Glomerular visceral epithelial cell (primary cell): ENCODE measurements around the gene BGN.

Source experiments
- DNase-seq: peaks from one replicate; pipeline ENCODE4 v3.0.0-alpha.2; 2016; ENCODE audit errors: extremely low spot score

The BGN gene

DNA sequence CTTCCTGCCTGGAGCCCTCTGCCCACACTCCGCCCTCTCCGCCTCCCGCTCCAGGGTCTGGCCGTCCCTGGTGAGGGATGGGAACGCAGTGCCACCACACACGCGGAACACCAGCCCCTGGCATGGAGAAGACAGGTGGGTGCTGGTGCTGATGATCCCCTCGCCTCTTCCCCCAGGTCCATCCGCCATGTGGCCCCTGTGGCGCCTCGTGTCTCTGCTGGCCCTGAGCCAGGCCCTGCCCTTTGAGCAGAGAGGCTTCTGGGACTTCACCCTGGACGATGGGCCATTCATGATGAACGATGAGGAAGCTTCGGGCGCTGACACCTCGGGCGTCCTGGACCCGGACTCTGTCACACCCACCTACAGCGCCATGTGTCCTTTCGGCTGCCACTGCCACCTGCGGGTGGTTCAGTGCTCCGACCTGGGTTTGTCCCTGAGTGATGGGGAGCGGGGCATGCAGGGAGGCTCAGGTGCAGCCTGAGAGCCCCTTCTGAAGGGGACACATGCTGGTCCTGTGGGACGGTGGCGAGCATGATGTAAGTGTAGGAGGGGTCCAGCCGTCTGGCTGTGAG lies 9.8 kb downstream of the BGN start:
- DNase-seq: no peak

DNA sequence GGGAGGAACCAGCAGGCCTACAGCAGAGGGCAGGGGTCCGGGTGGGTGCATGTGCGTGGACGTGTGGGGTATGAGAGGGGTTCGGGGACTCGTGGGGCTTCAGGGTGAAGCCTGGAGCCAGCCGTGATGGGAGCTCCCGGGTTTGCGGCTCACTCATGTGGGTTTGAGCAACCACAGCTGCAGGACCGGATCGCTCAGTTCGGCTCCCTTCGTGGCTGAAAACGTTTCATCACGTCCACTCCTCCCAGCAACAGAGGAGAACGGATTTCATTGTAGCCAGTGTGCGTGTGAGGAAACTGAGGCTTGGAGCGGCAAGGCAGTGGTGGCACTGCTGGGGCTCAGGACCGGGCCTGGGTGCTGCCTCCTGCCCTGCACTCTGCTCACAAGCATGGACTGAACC lies 10.6 kb downstream of the BGN start:
- no peak for DNase-seq

DNA sequence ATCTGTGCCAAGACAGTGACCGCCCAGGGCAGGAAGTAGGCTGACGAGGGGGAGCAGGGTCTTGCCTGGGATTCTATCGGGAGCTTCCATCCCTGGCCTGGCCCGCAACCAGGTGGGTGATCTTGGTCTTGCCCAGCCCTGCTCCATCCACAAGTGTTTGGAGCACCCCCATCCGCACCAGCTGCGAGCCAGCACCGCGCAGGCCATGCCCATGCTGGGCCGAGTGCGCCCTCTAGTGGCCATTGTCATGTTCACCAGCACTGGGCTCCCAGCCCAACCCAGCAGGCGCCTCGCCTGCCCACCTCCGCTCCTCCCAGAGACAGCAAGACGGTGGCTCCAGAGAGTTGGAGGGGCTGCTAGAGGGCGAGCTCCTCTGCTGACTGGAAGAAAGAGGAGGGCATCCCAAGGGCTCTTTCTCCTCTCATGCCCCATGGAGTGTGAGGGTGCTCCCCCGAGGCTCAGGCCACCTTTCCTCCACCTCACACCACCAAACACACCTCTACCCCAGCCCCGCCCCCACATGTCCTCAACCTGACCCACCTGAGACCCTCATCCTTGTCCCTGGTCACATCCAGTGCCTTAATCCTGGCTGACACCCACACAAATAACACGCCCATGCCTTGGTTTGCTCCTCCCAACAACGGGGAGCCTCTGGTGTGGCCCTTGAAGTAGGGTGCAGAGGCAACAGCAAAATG lies 12.9 kb downstream of the BGN start:
- DNase-seq: peak; percentile 58

DNA sequence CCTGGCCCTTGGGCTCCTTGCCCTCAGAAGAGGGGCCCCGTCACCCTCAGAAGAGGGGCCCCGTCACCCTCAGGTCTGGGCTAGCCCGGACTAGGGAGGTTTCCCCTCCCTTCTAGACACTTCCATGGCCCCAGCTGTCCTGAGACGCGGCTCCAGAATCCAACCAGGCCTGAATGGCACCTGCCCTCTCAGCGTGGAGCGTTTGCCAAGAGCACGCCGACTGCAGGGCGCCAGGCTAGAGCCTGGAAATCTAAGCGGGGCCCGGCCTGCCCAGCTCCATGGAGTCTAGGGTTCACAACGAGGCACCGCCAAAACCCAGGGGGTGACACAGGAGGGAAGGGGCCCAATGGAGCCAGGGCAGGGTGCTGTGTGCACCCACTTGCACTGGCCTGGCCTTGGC lies 14.8 kb downstream of the BGN start:
- no peak for DNase-seq

DNA sequence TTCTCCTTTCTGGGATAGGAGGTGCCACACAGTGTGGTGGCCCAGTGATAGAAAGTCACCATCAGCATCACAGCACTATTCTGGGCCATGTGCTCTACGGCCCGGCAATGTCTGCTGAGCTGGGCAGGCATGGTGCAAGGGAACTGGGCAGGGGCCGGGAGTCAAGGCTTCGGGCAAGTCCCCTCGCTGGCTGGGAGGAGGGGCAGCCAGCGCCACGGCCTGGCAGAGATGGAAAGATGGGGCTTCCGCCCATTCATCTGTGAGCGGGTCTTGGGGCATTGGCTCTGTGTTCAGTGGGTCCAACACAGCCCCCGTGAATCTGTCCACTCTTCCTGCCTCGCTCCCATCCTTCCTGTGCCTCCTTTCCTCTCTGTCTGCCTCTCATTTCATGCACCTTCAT lies 15.6 kb downstream of the BGN start:
- DNase-seq: no peak

DNA sequence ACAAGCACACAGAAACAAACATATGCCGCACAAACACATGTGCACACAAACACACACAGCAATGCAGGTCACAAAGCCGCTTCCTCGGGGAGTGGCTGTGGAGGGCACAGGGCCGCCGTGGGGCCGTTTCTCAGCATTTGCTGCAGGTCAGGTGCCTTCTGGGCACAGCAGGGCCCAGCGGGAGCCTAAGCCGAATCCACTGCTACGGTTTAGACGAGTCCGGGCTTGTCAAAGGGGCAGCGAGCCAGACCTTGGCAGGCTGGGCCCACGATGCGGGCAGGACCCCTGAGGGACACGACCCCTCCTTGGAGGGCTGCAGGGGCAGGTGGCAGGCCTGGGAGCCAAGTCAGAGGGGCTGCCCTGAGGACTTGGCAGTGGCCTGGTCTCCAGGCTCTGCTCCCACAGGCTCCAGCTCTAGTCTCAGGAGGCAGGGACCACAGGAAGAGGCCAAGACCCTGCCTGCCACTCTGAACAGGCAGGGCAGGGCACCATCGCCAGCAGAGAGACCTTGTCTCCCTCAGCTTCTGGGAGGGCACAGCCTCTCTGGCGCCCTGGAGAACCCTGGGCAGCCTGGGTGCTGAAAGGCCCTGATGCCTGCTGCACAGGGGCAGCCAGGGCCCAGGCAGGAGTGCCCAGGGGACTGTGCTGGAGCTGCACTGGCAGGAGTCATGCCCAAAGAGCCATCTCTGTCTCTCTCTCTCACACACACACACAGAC lies 17.2 kb downstream of the BGN start:
- no peak for DNase-seq

DNA sequence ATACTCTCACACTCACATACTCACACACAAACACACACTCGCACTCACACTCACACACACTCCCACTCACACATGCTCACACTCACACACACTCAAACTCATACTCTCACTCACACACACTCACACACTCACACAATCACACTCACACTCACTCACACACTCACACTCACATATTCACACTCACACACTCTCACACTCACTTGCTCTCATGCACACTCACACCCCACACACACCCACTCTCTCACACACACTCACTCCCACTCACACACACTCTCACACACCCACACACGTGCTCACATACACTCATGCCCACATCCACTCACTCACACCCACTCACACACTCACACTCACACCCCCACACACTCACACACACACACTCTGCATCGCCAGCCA lies 17.7 kb downstream of the BGN start:
- no peak for DNase-seq

DNA sequence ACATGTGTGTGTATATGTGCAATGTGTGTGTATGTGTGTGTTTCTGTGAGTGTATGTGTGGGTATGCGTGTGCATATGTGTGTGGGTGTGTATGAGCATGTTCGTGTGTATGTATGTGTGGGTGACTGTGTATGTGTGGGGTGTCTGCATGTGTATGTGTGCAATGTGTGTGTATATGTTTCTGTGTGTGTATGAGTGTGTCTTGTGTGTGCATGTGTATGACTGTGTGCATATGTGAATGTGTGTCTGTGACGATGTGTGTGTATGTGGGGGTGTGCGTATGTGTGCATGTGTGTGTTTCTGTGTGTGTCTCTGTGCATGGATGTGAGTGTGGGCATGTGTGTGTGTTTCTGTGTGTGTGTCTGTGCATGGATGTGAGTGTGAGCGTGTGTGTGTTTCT lies 18.5 kb downstream of the BGN start:
- DNase-seq: no peak

DNA sequence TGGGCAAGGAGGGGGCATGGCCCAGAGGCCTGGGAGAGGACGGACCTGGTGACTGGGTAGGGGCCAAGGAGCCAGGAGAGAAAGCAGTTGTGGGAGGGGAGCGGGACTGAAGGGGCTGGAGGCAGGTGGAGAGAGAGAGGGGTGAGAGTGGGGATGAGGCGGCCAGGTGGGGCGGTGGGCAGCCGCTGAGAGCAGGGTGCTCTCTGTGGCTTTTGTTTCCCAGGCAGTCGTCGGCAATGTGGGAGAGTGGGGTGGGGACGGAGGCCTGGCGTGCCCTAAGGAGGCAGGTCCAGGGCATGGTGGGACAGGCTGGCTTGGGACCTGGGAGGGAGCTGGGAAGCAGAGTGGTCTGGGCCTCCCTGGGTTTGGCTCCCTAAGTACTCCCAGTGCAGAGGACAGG lies 19.5 kb downstream of the BGN start:
- no peak for DNase-seq

DNA sequence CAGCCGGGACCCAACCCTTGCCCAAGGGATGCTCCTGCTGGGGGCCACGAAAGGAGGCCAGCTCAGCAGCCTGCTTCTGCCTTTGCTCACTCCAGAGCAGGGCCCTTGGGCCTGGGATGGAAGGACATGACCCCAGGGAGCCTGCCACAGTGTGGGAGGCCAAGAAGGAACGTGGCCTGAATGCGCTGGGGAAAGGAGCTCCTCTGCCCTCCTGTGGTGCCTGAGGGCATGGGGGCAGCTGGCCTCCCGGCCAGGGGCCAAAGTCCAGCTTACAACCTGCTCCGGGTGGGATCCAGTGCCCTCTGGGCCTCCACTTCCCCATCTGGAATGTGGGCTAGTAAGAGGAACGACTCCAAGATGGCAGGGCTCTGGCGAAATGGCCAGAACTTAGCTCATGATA lies 20.7 kb downstream of the BGN start:
- DNase-seq: no peak

DNA sequence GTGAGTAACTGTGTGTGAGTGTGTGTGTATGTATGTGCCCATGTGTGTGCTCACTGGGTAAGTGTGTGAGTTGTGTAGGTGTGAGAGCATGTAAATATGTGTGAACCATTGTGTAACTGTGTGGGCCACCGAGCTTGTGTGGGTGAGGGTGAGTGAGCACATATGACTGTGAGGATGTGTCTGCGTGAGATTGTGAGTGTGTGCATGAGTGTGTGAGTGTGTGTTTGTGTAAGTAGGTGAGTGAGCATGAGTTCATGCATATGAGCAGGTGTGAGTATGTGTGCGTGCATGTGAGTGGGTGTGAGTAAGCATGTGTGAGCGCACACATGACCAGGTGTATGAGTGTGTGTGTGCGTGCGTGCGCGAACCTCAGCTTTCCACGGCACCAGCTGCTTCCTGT lies 21.3 kb downstream of the BGN start:
- no peak for DNase-seq

DNA sequence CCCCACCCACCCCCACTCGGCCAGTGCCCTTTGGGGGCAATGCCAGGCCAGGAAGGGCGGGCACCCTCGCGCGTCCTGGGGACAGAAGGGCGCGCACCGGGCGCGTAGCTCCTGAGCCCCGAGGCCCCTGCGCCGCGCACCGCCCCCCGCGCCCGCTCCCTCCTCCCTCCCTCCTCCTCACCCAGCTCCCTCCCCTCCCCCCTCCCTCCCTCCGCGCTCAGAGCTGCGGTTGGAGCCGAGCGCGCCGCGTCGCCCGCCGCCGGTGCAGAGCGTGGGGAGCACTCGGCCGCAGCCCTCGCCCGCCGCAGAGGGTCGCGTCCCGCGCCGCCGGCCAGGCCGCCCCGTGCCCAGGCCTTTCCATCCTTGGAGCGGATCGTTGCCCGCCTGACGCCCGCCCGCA lies 22.6 kb downstream of the BGN start, which contains the start of gene ATP2B3:
Gene ATP2B3 (plus strand): TSS at position 220 of the 400 bp plus-strand sequence. CDS start 18,606 bp downstream, outside the sequence.
- no peak for DNase-seq

DNA sequence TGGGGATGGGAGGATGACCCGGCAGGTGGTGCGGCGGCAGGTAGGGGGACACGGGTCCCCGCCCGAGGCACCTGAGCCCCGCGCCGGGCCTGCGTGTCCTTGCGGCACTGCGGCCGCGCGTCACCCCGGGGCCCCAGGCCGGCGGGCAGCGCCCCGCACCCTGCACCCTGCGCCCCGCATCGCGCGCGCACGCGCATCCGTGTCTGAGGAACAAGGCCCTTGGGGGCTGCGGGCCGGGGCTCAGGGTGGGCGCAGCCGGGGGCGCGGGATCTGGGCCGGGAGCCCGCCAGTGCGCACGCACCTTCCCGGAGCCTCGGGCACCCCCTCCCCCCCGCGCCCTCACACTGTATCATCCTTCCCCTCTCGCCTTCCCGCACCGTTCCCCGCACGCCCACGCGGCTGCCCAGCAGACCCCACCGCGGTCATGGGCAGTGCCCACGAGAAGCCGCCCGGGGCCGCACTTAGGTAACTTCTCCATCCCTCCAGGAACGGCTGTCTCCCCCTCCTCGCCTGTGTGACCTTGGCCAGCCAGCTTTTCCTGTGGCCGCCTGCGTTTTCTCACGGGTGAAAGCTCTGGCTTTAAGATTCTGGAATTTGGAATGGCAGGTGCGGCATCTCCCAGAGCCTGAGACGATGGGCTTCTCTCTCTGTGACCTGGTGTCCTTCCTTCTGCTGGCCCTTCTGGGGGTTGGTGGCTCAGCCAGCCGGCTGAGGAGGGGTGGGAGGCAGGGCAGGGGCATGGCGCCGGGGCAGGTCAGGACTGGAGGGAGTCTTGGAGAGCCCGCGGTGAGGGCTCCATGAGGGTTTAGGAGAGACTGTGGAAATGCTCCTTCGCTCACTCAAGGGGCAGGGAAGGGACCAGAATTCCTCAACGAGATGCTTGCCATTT lies 23.4 kb downstream of the BGN start:
- DNase-seq: no peak

DNA sequence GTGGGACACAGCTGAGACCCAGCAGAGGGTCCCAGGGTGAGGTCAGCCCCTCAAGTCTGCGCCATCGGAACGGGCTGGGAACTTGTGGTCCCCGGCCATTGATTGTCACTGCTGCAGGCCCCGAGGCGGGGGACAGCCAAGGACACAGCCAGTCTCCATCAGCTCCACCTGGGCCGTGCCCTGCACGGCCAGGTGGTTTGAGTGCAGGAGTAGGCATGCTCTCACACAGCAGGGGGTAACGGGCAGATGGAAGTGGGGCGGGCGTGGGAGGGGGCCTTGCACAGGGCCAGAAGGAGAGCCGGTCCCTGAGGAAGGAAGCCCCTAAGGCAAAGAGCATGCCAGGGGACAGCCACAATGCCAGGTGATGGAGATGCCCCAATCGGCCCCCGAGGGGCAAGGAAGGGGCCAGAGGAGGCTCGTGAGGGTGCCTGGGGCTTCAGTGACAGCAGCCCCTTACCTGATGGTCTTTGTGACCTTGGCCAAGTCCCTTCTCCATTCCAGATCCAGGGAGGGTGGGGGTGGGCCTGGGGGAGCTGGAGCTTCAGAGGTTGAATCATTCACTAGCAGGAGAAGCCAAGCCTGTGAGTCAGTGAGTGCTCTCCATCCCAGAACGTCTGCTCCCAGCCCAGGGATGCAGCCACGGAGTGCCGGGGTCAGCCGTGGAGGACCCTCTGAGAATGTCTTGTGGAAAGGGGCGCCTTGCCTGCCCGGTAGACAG lies 24.9 kb downstream of the BGN start:
- DNase-seq: no peak

DNA sequence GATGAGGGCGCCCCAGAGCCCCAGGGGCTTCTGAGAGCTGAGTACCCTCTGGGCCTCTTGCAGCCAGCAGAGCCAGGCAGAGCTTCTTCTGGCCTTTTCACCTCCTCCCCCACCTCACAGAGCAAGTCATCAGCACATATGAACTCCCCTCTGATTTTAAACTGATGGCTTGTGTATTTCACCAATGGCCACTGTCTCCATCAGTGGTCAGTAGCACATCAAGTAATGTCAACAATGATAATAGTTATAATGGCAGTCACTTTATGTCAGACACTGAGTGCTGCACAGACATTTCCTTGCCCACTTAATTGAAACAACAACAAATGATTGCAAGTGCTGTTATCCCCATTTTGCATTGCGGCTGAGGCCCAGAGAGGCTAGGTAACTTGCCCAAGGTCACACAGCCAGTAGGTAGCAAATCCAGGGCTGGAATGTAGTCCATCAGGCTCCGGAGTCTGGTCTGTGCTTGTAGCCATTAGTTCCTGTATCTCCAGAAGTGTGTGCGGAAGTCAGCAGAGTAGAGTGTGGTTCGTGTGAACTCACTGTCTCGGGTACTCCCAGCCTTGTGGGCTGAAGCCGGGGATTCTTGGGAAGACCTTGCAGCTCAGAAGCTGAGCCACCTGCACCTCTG lies 25.6 kb downstream of the BGN start:
- DNase-seq: no peak

DNA sequence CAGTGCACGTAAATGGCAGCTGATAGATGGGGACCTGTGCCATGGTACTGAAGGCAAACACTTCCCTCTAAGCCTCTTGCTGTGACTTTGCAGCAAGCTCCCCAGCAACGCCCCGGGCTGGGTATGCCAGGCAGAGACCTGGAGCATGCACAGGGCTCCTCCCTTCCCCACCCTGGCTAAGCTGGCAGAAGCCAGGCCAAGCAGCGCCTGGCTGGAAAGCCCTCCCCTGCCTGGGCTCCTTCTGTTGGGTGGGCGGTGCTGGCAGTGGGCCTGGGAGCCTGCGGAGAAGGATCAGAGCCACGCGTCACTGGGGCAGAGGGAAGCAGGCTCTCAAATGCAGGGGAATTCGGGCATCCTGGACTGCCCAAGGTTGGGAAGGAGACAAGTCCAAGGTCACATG lies 26.3 kb downstream of the BGN start:
- no peak for DNase-seq

DNA sequence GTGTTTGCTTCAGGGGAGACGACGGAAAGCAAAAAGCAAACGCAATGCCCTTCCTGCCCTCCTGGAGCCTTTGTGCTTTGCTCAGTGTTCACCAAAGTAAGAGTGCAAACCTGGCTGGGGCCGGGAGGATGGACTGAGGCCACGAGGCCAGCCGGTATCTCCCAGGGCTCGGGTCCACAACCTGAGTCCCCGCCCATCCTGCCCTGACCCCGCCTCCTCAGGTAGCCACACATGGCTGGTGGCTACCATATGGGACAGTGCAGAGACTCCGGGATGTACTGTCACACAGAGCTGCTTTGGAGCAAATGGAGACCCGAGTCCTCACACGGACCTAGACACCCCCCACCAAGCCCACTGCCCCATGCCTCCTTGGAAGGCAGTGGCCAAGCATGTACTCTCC lies 27.5 kb downstream of the BGN start:
- DNase-seq: no peak

DNA sequence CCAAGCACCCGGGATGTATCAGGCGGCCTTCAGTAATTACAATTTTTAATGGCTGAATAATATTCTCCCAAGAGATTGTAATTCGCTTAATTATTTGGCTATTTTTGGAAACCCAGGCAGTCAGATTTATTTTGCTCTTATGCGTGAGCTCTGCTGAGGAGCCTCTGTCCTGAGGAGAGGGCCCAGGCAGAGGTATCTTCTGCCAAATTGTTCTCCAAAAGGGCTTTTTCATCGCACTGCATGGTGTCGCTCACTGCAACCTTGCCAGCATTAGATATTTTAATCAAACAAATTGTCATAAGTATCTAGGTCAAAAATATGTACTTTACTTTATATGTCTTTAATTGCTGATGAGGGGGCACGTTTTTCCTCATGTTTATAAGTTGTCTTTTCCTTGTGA lies 28.5 kb downstream of the BGN start:
- no peak for DNase-seq

DNA sequence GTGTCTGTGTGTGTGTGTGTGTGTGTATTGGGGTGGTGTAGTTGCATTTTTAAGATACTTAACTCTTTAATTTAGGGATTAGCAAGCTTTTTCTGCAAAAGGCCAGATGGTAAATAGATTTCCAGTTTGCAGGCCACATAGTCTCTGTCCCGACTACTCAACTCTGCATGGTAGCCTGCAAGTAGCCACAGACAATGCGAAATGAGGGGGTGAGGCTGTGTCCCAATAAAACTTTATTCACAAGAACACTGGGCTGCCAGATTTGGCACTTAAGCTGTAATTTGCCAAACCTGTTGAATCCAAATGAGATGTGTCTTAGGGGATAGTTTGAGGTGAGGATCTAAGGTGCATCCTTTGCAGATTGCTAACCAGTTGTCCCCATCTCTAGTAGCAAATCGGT lies 29.5 kb downstream of the BGN start:
- DNase-seq: no peak

DNA sequence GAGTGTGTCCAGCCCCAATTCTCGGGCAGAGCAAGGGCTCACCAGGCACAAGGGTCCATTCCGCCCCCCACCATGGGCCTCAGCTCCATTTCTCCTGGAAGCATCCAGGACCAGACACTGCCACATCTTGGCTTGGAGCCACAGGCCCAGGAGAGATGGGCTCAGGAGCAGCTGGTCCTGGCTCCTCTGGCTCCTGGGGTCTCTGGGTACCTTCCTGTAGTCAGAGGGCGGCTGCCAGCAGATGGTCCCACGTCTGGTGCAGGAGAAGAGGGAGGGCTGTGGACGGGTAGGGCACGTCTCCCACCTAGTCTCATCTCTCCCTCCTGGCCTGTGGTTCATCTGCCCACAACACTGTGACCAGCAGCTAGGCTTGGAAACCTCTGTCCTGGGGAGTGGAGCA lies 30.7 kb downstream of the BGN start:
- no peak for DNase-seq

DNA sequence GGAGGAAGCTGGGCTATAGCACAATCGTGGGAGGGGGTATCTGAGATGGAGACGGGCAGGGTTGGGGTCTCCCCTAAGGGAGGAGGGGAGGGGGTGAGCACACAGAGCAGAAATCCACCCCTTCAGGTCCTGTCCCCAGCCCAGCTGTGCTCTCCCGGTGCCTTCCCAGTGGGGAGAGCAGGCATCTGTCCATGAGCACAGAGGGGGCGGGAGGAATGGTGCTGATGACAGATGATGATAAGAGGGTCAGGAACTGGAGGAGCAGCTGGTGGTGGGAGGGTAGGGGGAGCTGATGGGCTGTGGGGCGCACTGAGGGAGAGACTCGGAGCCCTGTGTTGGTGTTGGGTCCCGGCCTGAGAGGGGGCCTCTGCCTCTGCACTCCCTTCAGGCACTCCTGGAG lies 31.3 kb downstream of the BGN start:
- no peak for DNase-seq
